Right lobe of liver (tissue), 6 donors: ENCODE results near the gene GAB1. TPM values are rescaled to one million over a fixed set of nuclear protein-coding genes. Genes with fewer than 3 reads are reported as not detected.

Source experiments
- ATAC-seq, 4 donors: fragments of 200-7000 bp; cut with Tn5 transposase; one replicate each; pipeline ENCODE4 v1.9.1; 2020; ENCODE audit warnings: mild to moderate bottlenecking in 4 of 4, moderate library complexity in 4 of 4
- DNase-seq, 3 donors: peaks; one replicate each; pipeline ENCODE4 v3.0.0-alpha.2; 2020
- H3K27ac ChIP-seq, 3 donors: fragments of 200-600 bp; one replicate each; pipeline ENCODE4 v1.8.0; 2022
- H3K27me3 ChIP-seq, 2 donors: fragments of 200-600 bp; one replicate each; pipeline ENCODE4 v1.8.0; 2022
- H3K36me3 ChIP-seq, 4 donors: fragments of 200-600 bp; sonication (generic) in 1 of 4; one replicate each; pipeline versions ENCODE4 v1.5.1 to v1.8.0; 2017 to 2022; ENCODE audit warnings: control low read depth in 1 of 4
- H3K4me1 ChIP-seq, 4 donors: fragments of 200-600 bp; sonication (generic) in 1 of 4; one replicate each; pipeline versions ENCODE4 v1.5.1 to v1.8.0; 2017 to 2022; ENCODE audit warnings: control low read depth in 1 of 4
- H3K4me3 ChIP-seq, 3 donors: fragments of 200-600 bp; one replicate each; pipeline ENCODE4 v1.8.0; 2022
- H3K9me3 ChIP-seq, 4 donors: fragments of 200-600 bp; sonication (generic) in 1 of 4; one replicate each; pipeline versions ENCODE4 v1.5.1 to v1.8.0; 2017 to 2022; ENCODE audit warnings: control low read depth in 1 of 4
- CTCF ChIP-seq, 4 donors: fragments of 200-600 bp in 3 of 4; fragments of 450-650 bp in 1 of 4; IDR thresholded peaks; one replicate each; pipeline versions ENCODE4 v1.5.1 to v1.8.0; 2016 to 2022; ENCODE audit warnings: antibody characterized with exemption in 4 of 4, mild to moderate bottlenecking in 2 of 4
- POLR2A ChIP-seq: fragments of 450-650 bp; IDR thresholded peaks from one replicate; pipeline ENCODE4 v1.6.1; 2017; ENCODE audit warnings: antibody characterized with exemption, mild to moderate bottlenecking
- WGBS: methylation state at CpG from one replicate; pipeline ENCODE4 v1.1.6; 2018; ENCODE audit warnings: low coverage, low lambda C conversion rate; ENCODE audit not compliant: insufficient coverage; ENCODE audit errors: missing lambda C conversion rate; 5-methylcytosine and 5-hydroxymethylcytosine counted together
- intact Hi-C, 2 donors: fragments of 100-400 bp; cut with DNase I; formaldehyde crosslinking; loops; one replicate each; pipeline versions ENCODE4 v1.11.2 to v1.14.1; 2022
- total RNA-seq, 6 experiments: library from RNA; depleted of rRNA in 2 of 6; stranded (reverse); fragments of >200 nt in 2 of 6; fragmentation: NEBNext Ultra II Directional in 3 of 6; extraction: Animal tissue kit (Norgen Biotek cat#: 25700) in 3 of 6; gene quantifications; one replicate each; pipeline versions ENCODE4 v1.1.0 to v1.2.4, GENCODE V29; 2016 to 2023
- donor health status: DM: no; HTN: yes; CAD: no.
- donor health status: DM: no; HTN: no; CAD: no.
- donor health status: DM: no; HTN: no; CAD: no.
- donor health status: DM: no; HTN: yes; CAD: no.
- donor health status: DM: no; HTN: yes; CAD: no.

Gene GAB1
- total RNA-seq, 6 experiments from 2014 or later: 7.0 to 13.0 (median 9.7) TPM

GRCh38 chr4:143382596-143382995 is 45.9 kb downstream of the GAB1 start:
- peaks cover 0 to 28% (median 8%) of the 10 kb centered on the region in 4 donors for H3K4me1 ChIP-seq
- H3K4me3 ChIP-seq: no peak overlapping the region
- ATAC-seq (peak in 1 of 4 donors; percentile 4), DNase-seq (no peak)
- 27% methylated on average over 4 of the region's 4 CpGs for WGBS
- H3K27ac ChIP-seq: peak overlapping the region; percentile 30 to 47 (median 41)
- H3K36me3 ChIP-seq: no peaks in the 10 kb centered on the region
- intact Hi-C loops: no loop called here
- TF ChIP-seq POLR2A (no peak), CTCF (IDR thresholded peaks at IDR 0.05) (no peak)
- no peaks in the 10 kb centered on the region for H3K9me3 ChIP-seq
- H3K27me3 ChIP-seq: no peaks in the 10 kb centered on the region

- Histone ChIP-seq H3K4me3 (no peak overlapping the region), H3K4me1 (peaks cover 0 to 25% (median 8%) of the 10 kb centered on the region in 4 donors), H3K9me3 (no peaks in the 10 kb centered on the region), H3K27me3 (no peaks in the 10 kb centered on the region), H3K27ac (peak overlapping the region in 2 of 3 donors; percentile 30 to 47), H3K36me3 (no peaks in the 10 kb centered on the region)
- ATAC-seq (no peak), DNase-seq (no peak)
- intact Hi-C loops: no loop called here
- TF ChIP-seq POLR2A (no peak), CTCF (IDR thresholded peaks at IDR 0.05) (no peak)
Measured at GRCh38 chr4:143383005-143383574, 46.4 kb downstream of the GAB1 start.

GRCh38 chr4:143384381-143384994 is 47.8 kb downstream of the GAB1 start:
- ATAC-seq (no peak), DNase-seq (no peak)
- Histone ChIP-seq H3K4me1 (peaks cover 0 to 22% (median 10%) of the 10 kb centered on the region in 4 donors), H3K27me3 (no peaks in the 10 kb centered on the region), H3K27ac (no peak overlapping the region), H3K4me3 (no peak overlapping the region), H3K36me3 (no peaks in the 10 kb centered on the region), H3K9me3 (no peaks in the 10 kb centered on the region)
- intact Hi-C loops: no loop called here
- WGBS: 85% methylated on average over 4 of the region's 4 CpGs
- no peak for TF ChIP-seq POLR2A
- TF ChIP-seq CTCF (IDR thresholded peaks at IDR 0.05): no peak

- intact Hi-C loops: no loop called here
- peaks cover 0 to 38% (median 12%) of the 10 kb centered on the region in 4 donors for H3K4me1 ChIP-seq
- no peak for TF ChIP-seq POLR2A
- TF ChIP-seq CTCF (IDR thresholded peaks at IDR 0.05): no peak
- no peak overlapping the region for H3K27ac ChIP-seq
- H3K4me3 ChIP-seq: no peak overlapping the region
- no peak for DNase-seq
- WGBS: 100% methylated on average over 1 of the region's 1 CpG
- H3K27me3 ChIP-seq: no peaks in the 10 kb centered on the region
- peak in 1 of 4 donors; percentile 69 for ATAC-seq
- no peaks in the 10 kb centered on the region for H3K9me3 ChIP-seq
- no peaks in the 10 kb centered on the region for H3K36me3 ChIP-seq
Measured at GRCh38 chr4:143386812-143387211, 50.1 kb downstream of the GAB1 start.
